ENCODE measurements around the gene TMPRSS6.

DNA sequence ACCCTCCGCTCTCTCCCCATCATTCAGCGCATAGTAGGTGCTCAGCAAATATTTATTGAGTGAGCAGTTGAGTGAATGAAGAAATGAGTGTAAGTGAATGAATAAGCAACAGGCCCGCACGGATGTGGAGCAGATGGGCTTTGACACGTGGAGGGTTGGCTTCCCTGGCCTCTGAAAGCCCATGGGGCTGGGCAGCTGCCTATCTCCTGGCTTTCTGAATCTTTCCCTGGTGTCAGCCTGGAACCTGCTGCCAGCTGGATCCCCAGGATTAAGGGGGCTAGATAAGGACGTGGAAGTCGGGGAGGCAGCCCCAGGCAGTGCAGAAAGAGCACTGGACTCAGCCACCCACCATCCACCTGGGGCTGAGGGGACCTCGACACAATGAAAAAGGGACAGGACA is 27.6 kb upstream of the TMPRSS6 start:
- TF ChIP-seq YY1 (IDR thresholded peaks at IDR 0.05; ENCODE audit: insufficient read depth, insufficient read length) (no peak), ZNF274 (IDR thresholded peaks at IDR 0.05; ENCODE audit: low read depth, low read length) (no peak)

All from NT2/D1 (cell line).